K562 (cell line): ENCODE results near the gene TRPC1.

Experiments
- DNMT1 ChIP-seq: fragments of 450-650 bp; IDR thresholded peaks from 2 replicates; pipeline ENCODE4 v1.6.1; 2016; ENCODE audit warnings: antibody characterized with exemption, mild to moderate bottlenecking
- EP300 ChIP-seq: IDR thresholded peaks from 2 replicates; pipeline ENCODE4 v1.6.1; 2012; ENCODE audit warnings: low read length, improper control_type of control experiment
- FUS ChIP-seq: fragments of 200-400 bp; formaldehyde crosslinking; optimal IDR thresholded peaks from 2 replicates; pipeline ENCODE3; 2017; ENCODE audit warnings: low read depth, low read length
- NBN ChIP-seq: fragments of 450-650 bp; IDR thresholded peaks from 2 replicates; pipeline ENCODE4 v1.6.1; 2016; ENCODE audit warnings: low read depth, mild to moderate bottlenecking
- RFX5 ChIP-seq: IDR thresholded peaks from 2 replicates; pipeline ENCODE4 v1.6.1; 2011; ENCODE audit warnings: low read depth, mild to moderate bottlenecking, improper control_type of control experiment, low read length
- ZBTB11 ChIP-seq, 3 experiments: fragments of 200-800 bp in 1 of 3; fragments of 250-450 bp in 1 of 3; fragments of 450-650 bp in 1 of 3; sonication (Bioruptor Pico) in 1 of 3; sonication (Bioruptor generic) in 1 of 3; formaldehyde crosslinking in 1 of 3; IDR thresholded peaks; 2 replicates each; pipeline versions ENCODE4 v1.6.1 to v1.8.0; 2016 to 2022; ENCODE audit warnings: mild to moderate bottlenecking in 2 of 3, missing genetic modification characterization in 2 of 3, missing compliant biosample characterization in 1 of 3, moderate library complexity in 1 of 3
- TF ChIP-seq, protein P1 (sequence below), 3 experiments: IDR thresholded peaks in 2 of 3; conservative IDR thresholded peaks in 1 of 3; 2 replicates each; pipeline ENCODE4 v1.5.1; 2011 to 2012; ENCODE audit warnings: low read length in 3 of 3, mild to moderate bottlenecking in 3 of 3, control low read depth in 2 of 3, improper control_type of control experiment in 1 of 3, inconsistent platforms in 1 of 3, low read depth in 1 of 3, mixed read lengths in 1 of 3, moderate library complexity in 1 of 3; ENCODE audit not compliant: insufficient read depth in 2 of 3
- TF ChIP-seq, protein P2 (sequence below): fragments of 250-450 bp; sonication (Bioruptor Pico); IDR thresholded peaks from 2 replicates; pipeline ENCODE4 v1.5.0; 2021

- no peak for TF ChIP-seq NBN
- TF ChIP-seq DNMT1: no peak
- TF ChIP-seq ZBTB11 (CRISPR knock-in tag; IDR thresholded peaks at IDR 0.05): no peak
- TF ChIP-seq, protein P1, sequence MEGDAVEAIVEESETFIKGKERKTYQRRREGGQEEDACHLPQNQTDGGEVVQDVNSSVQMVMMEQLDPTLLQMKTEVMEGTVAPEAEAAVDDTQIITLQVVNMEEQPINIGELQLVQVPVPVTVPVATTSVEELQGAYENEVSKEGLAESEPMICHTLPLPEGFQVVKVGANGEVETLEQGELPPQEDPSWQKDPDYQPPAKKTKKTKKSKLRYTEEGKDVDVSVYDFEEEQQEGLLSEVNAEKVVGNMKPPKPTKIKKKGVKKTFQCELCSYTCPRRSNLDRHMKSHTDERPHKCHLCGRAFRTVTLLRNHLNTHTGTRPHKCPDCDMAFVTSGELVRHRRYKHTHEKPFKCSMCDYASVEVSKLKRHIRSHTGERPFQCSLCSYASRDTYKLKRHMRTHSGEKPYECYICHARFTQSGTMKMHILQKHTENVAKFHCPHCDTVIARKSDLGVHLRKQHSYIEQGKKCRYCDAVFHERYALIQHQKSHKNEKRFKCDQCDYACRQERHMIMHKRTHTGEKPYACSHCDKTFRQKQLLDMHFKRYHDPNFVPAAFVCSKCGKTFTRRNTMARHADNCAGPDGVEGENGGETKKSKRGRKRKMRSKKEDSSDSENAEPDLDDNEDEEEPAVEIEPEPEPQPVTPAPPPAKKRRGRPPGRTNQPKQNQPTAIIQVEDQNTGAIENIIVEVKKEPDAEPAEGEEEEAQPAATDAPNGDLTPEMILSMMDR (IDR thresholded peaks at IDR 0.05 in 2 of 3, conservative IDR thresholded peaks at IDR 0.05 in 1 of 3; ENCODE audit: insufficient read depth in 2 of 3, low read depth in 1 of 3, low read length in 3 of 3): no peak
- no peak for TF ChIP-seq EP300
- TF ChIP-seq, protein P2, sequence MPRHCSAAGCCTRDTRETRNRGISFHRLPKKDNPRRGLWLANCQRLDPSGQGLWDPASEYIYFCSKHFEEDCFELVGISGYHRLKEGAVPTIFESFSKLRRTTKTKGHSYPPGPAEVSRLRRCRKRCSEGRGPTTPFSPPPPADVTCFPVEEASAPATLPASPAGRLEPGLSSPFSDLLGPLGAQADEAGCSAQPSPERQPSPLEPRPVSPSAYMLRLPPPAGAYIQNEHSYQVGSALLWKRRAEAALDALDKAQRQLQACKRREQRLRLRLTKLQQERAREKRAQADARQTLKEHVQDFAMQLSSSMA (CRISPR knock-in tag): no peak
- no peak for TF ChIP-seq FUS
- TF ChIP-seq RFX5: no peak
Observed at GRCh38 chr3:142691527-142691926, 32.3 kb upstream of the TRPC1 start.
